ENCODE results near the gene TAF9B.

GRCh38 chrX:78124307-78124706 lies 15.1 kb downstream of the TAF9B start:
- TF ChIP-seq MXI1 (conservative IDR thresholded peaks at IDR 0.05; ENCODE audit: poor library complexity, severe bottlenecking) (no peak), EP300 (conservative IDR thresholded peaks at IDR 0.05; ENCODE audit: poor library complexity, severe bottlenecking) (no peak), CTCF (IDR thresholded peaks at IDR 0.05; ENCODE audit: poor library complexity, severe bottlenecking) (peak; percentile 32), TAF1 (IDR thresholded peaks at IDR 0.05; ENCODE audit: low read depth) (no peak), RAD21 (conservative IDR thresholded peaks at IDR 0.05) (peak; percentile 26), POLR2AphosphoS5 (IDR thresholded peaks at IDR 0.05) (no peak), SMC3 (conservative IDR thresholded peaks at IDR 0.05; ENCODE audit: poor library complexity) (no peak), EZH2 (IDR thresholded peaks at IDR 0.05; ENCODE audit: borderline replicate concordance, insufficient read depth, low read length, poor library complexity, severe bottlenecking) (no peak), REST (IDR thresholded peaks at IDR 0.05; ENCODE audit: borderline replicate concordance) (no peak)

Data from neural cell (in vitro differentiated cells).